Dermis blood vessel endothelial cell (primary cell): ENCODE measurements around the gene DMC1. TPM values are rescaled to one million over a fixed set of nuclear protein-coding genes. Genes with fewer than 3 reads are reported as not detected.

Source experiments
- DNase-seq: peaks from one replicate; pipeline ENCODE4 v3.0.0; 2010
- total RNA-seq: library from RNA; depleted of rRNA; stranded (reverse); fragments of >200 nt; gene quantifications from 2 replicates; pipeline ENCODE4 v1.2.3, GENCODE V29; 2014

DMC1 gene
- total RNA-seq, 1 donor from 2014 or later = 0.85 TPM

- no peak for DNase-seq
Measured at GRCh38 chr22:38567531-38568285, 2.3 kb downstream of the DMC1 start.

GRCh38 chr22:38566726-38567504 lies 3.1 kb downstream of the DMC1 start:
- no peak for DNase-seq

- DNase-seq = no peak
Measured at GRCh38 chr22:38565441-38565840, 4.5 kb downstream of the DMC1 start.

GRCh38 chr22:38564669-38565068 lies 5.3 kb downstream of the DMC1 start:
- no peak for DNase-seq

- DNase-seq = no peak
Measured at GRCh38 chr22:38554281-38554680, 15.7 kb downstream of the DMC1 start.

GRCh38 chr22:38549101-38549894 lies 20.7 kb downstream of the DMC1 start:
- no peak for DNase-seq

- DNase-seq = no peak
Measured at GRCh38 chr22:38540701-38541100, 29.3 kb downstream of the DMC1 start.

GRCh38 chr22:38531251-38531938 lies 38.6 kb downstream of the DMC1 start:
- no peak for DNase-seq

- DNase-seq = no peak
Measured at GRCh38 chr22:38524429-38524828, 45.6 kb downstream of the DMC1 start.

- DNase-seq = no peak
Measured at GRCh38 chr22:38523479-38523878, 46.5 kb downstream of the DMC1 start.

- no peak for DNase-seq
Measured at GRCh38 chr22:38523029-38523428, 47.0 kb downstream of the DMC1 start.

GRCh38 chr22:38519453-38520250 lies 50.3 kb downstream of the DMC1 start:
- DNase-seq = no peak

- DNase-seq = no peak
Measured at GRCh38 chr22:38518620-38519019, 51.4 kb downstream of the DMC1 start.

GRCh38 chr22:38513063-38513462 lies 56.9 kb downstream of the DMC1 start:
- DNase-seq = no peak

GRCh38 chr22:38510416-38510970 lies 59.5 kb downstream of the DMC1 start:
- DNase-seq = no peak

GRCh38 chr22:38506118-38506962 lies 63.6 kb downstream of the DMC1 start, which contains the start of gene DDX17:
TSS of gene DDX17 (minus strand) at chr22:38506311.
- DNase-seq = peak; percentile 96

GRCh38 chr22:38505541-38506117 lies 64.4 kb downstream of the DMC1 start:
- peak; percentile 61 for DNase-seq

GRCh38 chr22:38504731-38505540 lies 65.0 kb downstream of the DMC1 start:
- DNase-seq = peak; percentile 77

GRCh38 chr22:38503021-38503420 lies 67.0 kb downstream of the DMC1 start:
- no peak for DNase-seq
